GM18868 (cell line): ENCODE data around the gene SLC51A.
"Not testable (repeated sequence)": the region's sequence is repeated elsewhere in the genome, so short reads cannot be mapped to it uniquely, and the experiment has no call there.

Source experiments
- ATAC-seq: cut with Tn5 transposase; IDR thresholded peaks from one replicate; pipeline ENCODE4 v1.9.1; 2021; ENCODE audit warnings: mild to moderate bottlenecking, moderate library complexity; ENCODE audit not compliant: unreplicated experiment

SLC51A gene

DNA sequence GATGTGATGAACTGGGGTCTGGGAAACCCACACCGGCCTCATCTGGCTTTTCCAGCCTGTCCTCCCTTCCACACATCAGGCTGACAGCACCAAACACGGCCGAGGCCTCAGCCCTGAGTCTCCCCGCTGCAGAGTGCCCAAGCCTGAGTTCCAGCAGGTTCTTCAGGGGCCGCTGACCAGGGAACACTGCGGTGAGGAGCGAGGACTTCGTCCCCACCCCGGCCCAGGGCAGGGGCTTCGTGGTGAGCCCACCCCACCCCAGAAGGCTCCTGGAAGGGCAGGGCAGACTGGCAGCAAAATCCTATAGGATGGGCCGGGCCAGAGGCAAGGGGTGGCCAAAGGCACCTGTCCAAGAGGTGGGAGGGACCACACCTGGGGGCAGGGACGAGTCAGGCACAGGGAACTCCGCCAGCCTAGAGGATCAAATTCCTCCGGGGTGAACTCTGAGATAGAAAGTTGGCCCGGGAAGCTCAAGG lies at the start of gene SLC51A:
Gene SLC51A (plus strand): TSS at position 446 of the 476 bp plus-strand sequence. CDS start 179 bp downstream, outside the sequence.
- ATAC-seq: no peak

DNA sequence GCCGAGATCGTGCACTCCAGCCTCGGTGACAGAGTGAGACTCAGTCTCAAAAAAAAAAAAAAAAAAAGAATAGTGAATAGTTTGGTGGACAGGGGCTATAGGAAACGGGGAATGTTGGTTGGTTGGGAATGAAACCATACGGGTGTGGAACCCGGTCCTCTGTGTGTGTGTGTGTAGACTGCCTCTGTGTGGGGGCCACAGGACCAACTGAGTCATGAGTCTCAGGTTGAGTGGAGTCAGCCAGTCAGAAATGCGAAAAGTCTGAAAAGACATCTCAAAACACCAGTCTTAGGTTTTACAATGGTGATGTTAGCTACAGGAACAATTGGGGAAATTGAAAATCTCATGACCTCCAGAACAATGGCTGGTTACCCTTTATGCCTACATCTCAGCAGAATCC lies 49.6 kb upstream of the SLC51A start:
- ATAC-seq: no peak

DNA sequence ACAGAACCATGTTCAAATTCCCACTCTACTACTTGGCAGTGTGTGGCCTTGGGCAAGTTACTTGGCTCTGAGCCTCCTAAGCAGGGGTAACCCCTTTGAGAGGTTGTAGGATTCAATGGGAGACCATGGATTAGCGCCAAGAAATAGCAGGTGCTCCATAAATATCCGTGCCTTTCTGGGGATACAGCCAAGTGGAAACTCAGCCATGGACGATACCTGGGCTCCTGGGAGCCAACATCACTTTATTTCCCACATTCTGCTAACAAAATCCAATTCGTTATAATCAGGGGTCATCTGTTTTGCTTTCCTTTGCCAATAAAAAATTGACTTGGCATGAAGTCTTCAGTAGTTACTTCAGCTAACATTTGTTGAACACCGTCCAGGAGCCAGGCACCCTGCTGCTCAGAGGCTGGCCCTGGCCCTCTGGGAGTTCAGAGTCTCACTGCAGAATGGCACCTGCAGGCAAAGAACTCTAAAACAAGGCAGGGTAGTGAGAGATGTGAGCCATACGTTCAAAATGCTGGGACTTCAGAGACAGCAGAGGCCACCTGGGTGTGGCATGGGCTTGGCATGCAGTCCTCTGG lies 47.4 kb upstream of the SLC51A start:
- no peak for ATAC-seq

DNA sequence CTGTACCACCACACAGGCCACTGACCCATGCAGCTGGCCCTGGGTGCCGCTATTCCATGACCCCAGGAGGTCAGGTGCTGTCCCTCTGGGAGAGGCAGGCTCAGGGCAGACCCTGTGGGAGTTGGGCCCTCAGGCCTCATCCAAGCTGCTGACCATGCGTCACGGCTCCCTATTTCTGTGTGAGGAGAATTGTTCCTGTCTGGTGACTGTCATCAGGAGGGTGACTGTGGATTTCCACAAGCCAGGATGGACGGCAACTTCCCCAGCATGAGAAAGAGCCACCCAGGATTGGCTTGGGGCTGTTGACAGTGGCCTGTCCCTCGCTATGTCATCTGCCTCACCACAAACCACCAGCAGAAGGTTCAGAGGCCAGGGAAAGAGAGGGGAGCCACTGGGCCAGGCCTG lies 46.5 kb upstream of the SLC51A start:
- ATAC-seq: no peak

DNA sequence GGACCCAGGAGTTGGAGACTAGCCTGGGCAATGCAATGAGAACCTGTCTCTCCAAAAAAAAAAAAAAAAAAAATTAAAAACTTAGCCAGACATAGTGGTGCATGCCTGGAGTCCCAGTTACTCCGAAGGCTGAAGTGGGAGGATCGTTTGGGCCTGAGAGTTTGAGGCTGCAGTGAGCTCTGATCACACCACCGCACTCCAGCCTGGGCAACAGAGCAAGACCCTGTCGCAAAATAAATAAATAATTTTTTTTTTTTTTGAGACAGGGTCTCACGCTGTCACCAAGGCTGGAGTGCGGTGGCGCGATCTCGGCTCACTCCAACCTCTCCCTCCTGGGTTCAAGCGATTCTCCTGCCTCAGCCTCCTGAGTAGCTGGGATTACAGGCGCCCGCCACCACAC lies 46.0 kb upstream of the SLC51A start:
- ATAC-seq: not testable (repeated sequence)

DNA sequence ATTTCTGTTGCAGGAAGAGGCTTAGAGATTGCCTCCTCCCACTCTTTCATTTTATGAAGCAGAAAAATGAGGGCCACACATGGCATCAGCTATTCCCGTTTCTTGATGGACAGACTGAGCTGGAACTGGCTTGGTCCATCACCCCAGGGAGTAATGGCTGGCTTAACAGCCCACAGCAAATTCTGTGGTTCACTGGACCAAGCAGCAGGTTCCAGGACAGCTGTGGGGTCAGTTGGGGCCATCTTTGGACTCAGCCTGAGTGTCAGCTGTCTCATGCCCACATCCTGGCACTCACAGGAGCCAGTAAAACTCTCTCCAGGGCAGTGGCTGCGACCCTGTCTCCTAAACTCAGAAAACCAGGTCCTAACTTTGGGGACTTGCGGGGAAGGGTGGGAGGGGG lies 41.7 kb upstream of the SLC51A start:
- no peak for ATAC-seq

DNA sequence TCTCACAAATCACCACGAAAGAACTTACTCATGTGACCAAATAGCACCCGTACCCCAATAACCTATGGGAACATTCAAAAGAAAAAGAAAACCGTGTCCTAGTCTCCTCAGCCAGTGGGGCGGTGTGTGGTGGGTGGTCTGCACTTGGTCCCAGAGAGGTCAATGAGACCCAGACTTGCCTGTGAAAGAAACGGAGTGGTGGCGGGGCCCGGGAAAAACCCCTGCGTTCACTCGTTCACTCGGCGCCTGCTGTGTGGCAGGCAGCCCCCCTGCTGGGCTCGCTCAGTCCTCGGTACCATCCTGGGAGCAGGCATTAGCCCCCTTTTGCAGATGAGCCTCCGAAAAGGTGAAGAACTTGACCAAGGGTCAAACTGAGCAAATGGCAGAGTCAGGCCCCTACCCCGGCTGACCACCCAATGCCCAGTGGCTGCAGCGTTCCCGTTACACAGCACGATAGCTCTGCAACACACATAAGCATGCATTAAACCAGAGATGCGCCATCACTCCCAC lies 41.2 kb upstream of the SLC51A start:
- no peak for ATAC-seq

DNA sequence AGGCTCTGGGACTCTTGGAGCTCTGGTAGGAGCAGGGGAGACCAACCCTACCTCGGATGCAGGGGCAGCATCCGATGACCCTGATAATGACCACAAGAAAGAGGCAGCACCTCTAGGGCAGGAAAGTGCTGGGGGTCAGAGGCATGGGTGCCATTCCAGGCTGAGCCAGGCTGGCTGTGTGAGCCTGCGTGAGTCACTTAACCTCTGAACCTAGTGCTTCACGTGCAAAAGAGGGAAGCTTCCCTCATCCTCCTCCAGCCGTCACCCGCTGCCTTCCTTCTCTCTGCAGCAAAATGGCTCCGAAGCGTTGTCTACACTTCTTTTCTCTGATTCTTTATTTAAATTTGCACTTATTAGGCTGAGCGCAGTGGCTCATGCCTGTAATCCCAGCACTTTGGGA lies 40.6 kb upstream of the SLC51A start:
- no peak for ATAC-seq

DNA sequence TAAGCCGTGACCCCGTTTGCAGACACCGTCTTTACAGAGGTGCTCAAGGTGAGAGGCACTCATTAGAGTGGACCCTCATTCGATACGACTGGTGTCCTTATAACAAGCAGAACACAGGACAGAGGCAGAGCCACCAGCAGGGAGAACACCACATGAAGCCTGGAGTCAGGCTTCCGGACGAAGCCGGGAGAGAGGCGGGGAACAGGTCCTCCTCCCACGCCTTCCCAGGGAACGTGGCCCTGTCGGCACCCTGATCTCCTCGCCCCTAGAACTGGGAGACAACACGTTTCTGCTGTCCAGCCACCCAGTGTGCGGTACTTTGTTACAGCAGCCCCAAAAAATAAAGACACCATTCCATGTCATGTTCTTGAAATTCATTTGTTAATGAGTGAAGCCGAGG lies 38.8 kb upstream of the SLC51A start:
- ATAC-seq: no peak

DNA sequence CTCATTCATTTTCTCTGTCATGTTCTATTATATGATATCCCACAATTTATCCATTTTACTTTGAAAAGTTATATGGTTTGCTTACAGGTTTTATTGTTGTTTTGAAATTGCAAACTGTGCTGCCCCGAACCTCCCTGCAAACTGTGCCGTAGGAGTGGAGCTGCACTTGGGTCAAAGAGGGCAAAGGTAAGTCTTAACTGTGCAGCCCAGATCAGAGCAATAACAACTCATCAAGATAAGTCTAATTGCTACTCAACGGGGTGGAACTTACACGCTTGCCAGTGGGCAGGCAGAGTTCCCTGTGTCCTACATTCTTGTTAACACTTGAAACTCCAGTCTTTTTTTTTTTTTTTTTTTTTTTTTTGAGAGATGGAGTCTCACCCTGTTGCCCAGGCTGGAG lies 38.4 kb upstream of the SLC51A start:
- no peak for ATAC-seq

DNA sequence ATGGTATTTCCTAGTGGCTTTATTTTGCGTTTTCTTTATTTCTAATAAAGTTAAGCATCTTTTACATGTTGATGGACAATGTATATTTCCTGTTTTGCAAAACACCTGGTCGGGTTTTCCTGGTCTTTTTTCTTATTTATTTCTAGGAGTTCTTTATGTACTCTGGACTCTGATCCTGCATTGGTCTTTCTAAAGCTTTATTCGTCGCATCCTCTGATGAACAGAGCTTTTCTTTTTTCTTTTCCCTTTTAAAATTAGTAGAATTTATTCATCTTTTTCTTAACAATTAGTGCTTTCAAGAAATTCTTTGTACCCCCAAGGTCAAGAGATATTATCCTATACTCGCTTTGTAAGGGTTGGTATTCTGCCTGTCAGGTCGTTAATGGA lies 37.3 kb upstream of the SLC51A start:
- no peak for ATAC-seq

DNA sequence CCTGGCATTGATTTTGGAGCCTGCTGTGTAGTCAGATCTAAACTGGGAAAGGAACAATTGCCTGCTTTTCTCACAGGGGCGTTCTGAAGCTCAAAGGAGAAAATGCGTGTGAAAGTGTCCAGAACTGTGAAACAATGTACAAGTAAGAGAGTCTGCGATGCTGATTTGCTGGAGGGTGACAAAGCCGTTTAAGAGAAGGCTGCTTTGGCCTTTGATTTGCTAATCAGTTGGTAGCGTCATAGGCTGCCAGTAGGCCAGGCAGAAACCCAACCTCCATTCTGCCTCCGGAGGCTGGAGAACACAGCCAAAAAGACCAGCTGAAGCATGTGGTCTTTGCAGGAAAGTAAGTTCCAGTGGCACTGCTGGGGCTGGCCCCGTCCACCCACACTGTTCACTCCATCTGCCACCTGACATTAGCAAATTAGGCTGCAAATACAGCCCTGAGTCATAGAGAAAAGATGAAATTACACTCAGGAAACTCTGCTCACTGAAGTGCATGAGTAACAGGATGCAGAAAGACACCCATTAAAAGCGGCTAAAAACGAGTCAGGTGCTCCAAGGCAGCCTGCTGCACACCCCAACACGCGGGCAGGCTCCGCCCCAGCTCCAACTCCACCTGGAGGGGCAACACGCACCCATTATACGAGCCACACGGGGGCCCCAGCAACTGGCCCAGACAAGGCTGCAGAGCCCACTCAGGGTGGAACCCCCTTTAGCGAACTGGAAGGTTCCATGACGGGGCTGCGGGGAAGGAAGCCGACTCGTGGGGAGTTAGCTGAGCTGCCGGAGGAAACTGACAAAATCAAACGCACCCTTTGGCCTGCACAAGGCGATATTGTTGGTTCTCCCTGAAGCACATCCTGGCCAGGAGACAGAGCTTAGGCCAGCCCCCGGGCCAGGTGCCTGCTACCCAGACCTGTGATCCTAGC lies 36.7 kb upstream of the SLC51A start:
- ATAC-seq: peak; percentile 72

DNA sequence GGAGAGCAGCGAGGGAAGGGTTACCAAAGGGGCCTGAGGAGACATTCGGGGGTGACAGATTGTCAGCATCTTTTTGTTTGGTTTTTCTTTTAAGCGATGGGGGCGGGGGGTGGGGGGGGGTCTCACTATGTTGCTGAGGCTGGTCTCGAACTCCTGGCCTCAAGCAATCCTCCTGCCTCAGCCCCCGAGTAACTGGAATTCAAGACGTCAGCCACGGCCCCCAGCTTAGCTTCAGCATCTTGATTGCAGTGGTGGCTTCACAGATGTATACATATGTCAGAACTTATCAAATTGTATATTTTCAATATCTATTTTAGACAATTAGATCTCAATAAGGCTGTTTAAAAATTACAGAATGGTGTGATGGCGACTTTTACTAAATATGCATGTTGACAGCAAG lies 36.0 kb upstream of the SLC51A start:
- no peak for ATAC-seq

DNA sequence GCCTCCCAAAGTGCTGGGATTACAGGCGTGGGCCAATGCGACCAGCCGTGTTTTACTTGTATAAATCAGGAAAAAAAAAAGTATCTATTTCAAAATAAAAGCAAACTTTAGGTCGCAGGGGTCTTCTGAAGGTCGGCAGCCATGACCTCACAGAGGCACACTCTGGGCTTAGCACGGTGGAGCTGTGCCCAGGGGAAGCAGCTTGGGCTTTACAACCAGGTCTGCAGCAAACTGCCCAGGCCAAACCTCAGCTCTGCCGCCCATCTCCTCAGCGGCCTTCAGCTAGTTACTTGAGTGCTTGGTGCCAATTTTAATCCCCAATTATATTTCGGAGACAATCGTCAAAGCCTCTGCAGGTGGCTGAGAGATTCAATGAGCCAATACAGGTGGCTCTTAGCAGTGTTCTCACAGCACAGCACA lies 35.2 kb upstream of the SLC51A start:
- no peak for ATAC-seq

DNA sequence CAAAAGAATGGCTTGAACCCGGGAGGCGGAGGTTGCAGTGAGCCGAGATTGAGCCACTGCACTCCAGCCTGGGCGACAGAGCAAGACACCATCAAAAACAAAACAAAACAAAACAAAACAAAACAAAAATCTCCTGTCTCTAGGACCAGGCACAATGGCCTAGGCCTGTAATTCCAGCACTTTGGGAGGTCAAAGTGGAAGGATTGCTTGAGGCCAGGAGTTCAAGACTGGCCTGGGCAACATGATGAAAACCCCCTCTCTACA lies 32.2 kb upstream of the SLC51A start:
- not testable (repeated sequence) for ATAC-seq

DNA sequence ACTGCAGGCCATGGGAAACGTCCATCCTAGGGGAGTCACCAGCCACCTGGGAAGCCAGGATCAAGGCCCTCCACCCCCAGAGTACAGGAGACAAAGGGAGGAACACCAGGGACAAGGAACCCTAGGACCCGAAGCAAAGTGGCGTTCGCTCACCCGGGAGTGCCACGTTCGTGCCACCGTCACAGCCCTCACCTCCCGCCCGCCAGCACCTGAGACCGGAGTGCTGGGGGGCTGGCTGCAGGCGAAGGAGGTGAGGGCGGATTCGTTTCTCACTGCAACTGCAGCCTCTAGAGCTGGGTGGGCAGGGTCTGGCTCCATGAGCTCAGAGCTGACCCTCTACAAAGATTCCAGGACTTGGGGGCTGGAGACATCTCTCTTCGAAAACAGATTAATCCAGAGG lies 31.5 kb upstream of the SLC51A start:
- no peak for ATAC-seq

DNA sequence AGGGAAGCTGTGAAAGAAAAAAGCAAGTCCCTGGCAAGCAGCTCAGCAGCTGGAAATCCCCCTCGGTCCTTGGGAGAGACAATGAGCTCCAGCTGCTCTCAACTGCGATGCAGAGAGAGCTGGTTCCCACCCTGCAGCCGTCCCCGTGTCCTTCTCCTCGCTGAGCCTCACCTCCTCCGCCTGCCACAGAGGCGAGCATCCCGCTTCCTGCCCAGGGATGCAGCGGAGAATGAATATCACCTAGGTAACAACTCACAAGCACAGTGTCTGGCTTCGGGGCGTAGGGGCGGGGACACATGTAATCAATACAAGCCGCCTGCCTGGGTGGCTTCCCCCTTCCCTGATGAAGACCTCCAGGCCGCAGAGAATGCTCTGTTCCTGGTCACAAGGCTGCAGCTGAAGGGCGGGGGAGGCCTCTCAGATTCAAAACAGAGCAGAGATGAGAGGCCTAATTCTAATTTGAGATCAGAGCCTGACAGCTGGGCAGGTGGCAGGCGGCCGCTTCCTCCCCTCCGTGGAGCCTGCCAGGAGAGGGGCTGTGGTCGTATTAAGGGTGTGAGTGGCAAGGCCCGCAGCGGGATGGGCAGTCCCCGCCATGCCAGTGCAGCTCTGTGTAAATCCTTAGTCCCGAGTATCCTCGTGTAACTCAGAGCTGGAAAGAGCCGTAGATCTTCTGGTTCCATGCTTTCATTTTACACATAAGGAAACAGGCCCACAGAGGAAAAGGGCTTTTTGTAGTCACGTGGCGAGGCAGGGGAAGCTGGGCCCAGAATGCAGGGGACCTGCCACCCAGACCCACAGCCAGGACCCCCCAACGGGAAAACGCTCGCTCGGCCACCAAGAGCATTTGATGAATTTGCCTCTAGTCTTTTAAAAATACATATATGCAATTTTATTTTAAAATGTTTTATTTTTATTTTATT lies 29.4 kb upstream of the SLC51A start:
- ATAC-seq: peak; percentile 46

DNA sequence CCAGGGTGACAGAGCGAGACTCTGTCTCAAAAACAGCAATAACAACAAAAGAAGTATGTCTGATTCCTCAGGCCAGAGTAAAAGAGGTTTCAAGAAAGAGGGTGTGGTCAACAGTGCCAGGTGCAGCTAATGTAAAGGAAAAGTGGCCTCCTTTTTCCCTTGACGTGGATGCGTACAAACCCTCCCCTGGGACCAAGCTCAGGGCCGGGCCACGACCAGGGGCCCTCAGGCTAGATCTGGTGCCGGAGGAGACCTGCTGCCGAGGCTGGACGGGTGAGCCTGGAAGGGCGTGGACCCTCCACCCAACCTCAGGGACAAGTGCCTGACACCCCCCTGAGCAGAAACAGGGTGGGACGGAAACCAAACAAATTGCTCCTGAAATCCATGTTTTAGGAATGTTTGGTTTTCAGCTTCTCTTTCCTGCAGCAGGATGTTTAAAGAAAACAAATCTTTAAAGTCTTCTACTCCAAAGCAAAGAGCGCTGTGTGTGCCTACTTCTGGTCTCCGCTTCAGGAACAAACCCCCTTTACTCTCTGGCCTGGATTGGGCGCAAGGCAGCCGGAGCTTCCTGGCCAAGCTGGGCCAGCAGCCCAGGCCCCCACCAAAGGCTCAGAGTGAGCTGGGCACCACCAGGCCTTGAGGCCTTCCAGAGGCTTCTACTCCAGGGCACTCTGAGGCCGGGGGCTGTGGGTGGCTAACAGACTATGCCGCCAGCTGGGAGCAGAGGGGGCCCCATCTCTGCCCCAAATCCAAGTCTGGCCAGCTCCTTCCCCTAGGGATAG lies 26.6 kb upstream of the SLC51A start:
- no peak for ATAC-seq

DNA sequence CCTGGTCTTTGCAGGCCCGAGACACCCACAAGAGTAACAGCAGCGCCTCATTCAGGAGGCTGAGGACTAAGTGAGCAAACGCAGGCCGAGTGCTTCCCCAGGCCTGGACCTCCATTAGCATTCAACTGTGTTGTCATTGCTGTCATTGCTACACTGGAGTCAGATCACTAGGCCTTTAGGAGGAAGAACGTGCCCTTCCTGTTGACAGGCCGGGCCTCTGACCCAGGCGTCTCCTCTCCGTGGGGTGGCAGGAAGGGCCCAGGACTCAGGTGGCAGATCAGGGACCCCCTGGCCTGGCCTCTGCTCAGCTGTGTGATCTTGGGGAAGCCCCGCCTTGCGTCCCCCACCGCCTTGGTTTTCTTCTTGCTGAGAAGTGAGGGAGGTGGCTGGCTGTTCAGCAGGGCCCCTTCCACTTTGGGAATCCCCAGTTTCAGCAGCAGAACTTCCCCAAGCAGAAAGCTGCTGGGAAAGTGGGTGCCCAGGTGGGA lies 24.3 kb upstream of the SLC51A start:
- peak; percentile 55 for ATAC-seq

DNA sequence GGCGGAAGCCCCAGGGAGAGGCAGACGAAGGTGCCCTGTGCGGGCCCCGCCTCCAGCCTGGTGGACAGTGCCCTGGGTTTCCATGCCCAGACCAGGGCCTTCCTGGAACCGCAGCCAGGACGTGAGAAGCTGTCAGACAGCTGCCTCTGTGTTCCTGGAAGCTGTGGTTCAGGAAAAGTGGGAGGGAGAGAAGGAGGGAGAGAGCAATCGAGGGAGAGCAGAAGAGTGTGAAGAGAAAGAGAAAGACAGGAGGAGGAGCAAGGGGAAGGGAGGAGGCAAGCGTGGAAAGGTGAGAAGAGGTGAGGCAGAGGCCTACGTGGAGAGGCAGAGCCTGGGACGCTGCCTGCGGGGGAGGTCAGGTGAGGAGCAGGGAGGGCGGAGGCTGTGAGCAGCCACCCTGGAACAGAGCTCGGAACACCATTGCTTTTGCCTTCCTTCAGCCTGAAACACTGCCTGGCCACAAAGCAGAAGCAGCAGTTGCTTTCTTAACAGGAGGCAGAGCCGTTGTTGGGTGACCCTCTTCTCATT lies 23.7 kb upstream of the SLC51A start:
- peak; percentile 23 for ATAC-seq
